Osteoblast (primary cell): Measurements from ENCODE around the gene VPS35L. TPM values are rescaled to one million over a fixed set of nuclear protein-coding genes. Genes with fewer than 3 reads are reported as not detected.

Experiments used
- DNase-seq: peaks from one replicate; pipeline ENCODE4 v3.0.0; 2011; ENCODE audit warnings: low spot score, mixed read lengths; ENCODE audit not compliant: insufficient read length; ENCODE audit errors: missing footprints
- H2AFZ ChIP-seq: 2 replicates; pipeline ENCODE4 v1.6.0; 2011; ENCODE audit warnings: mild to moderate bottlenecking, low read length
- H3K27ac ChIP-seq: 2 replicates; pipeline ENCODE4 v1.5.1; 2011; ENCODE audit warnings: mild to moderate bottlenecking, low read depth, low read length, moderate library complexity
- H3K27me3 ChIP-seq: 2 replicates; pipeline ENCODE4 v1.6.0; 2012; ENCODE audit warnings: mild to moderate bottlenecking, control low read depth, inconsistent platforms, low read length, moderate library complexity; ENCODE audit not compliant: insufficient read depth
- H3K36me3 ChIP-seq: 2 replicates; pipeline ENCODE4 v1.5.1; 2011; ENCODE audit warnings: mild to moderate bottlenecking, low read length, control low read depth, moderate library complexity; ENCODE audit not compliant: insufficient read depth
- H3K4me1 ChIP-seq: 2 replicates; pipeline ENCODE4 v1.5.1; 2011; ENCODE audit warnings: mild to moderate bottlenecking, low read length, control low read depth, moderate library complexity; ENCODE audit not compliant: insufficient read depth
- H3K4me2 ChIP-seq: 2 replicates; pipeline ENCODE4 v1.6.0; 2011; ENCODE audit warnings: mild to moderate bottlenecking, low read length; ENCODE audit not compliant: insufficient read depth
- H3K4me3 ChIP-seq: fragments of 200-600 bp; sonication (generic); 3 replicates; pipeline ENCODE4 v1.5.1; 2012; ENCODE audit warnings: mild to moderate bottlenecking, low read length, inconsistent platforms; ENCODE audit not compliant: insufficient read depth
- H3K79me2 ChIP-seq: 2 replicates; pipeline ENCODE4 v1.6.0; 2012; ENCODE audit warnings: mild to moderate bottlenecking, low read length, control low read depth, inconsistent platforms; ENCODE audit not compliant: insufficient read depth
- H3K9me3 ChIP-seq: 2 replicates; pipeline ENCODE4 v1.5.1; 2011; ENCODE audit warnings: low read depth, low read length, control low read depth
- H4K20me1 ChIP-seq: 2 replicates; pipeline ENCODE4 v1.6.0; 2012; ENCODE audit warnings: mild to moderate bottlenecking, low read length, control low read depth; ENCODE audit not compliant: insufficient read depth
- CTCF ChIP-seq: IDR thresholded peaks from 2 replicates; pipeline ENCODE4 v1.5.1; 2011; ENCODE audit warnings: mild to moderate bottlenecking, low read depth, low read length, moderate library complexity; ENCODE audit errors: extremely low read depth
- total RNA-seq: library from RNA; depleted of rRNA; stranded (reverse); fragments of >200 nt; gene quantifications from 2 replicates; pipeline ENCODE4 v1.2.3, GENCODE V29; 2012

VPS35L gene
- total RNA-seq, 1 donor, result 64.8 TPM

- Histone ChIP-seq H4K20me1 (no peaks in the 10 kb centered on the region), H3K4me1 (no peaks in the 10 kb centered on the region), H3K36me3 (peaks cover 33% of the 10 kb centered on the region), H3K9me3 (no peaks in the 10 kb centered on the region), H2AFZ (no peak overlapping the region), H3K27me3 (no peaks in the 10 kb centered on the region), H3K27ac (no peak overlapping the region), H3K79me2 (no peaks in the 10 kb centered on the region), H3K4me3 (no peak overlapping the region), H3K4me2 (no peak overlapping the region)
- no peak for TF ChIP-seq CTCF
- DNase-seq, result no peak
Observed at GRCh38 chr16:19689342-19689741, 133.8 kb downstream of the VPS35L start.

GRCh38 chr16:19690196-19690595 lies 134.7 kb downstream of the VPS35L start:
- H3K27ac ChIP-seq, result no peak overlapping the region

GRCh38 chr16:19691161-19691711 lies 135.7 kb downstream of the VPS35L start:
- no peaks in the 10 kb centered on the region for H4K20me1 ChIP-seq
- TF ChIP-seq CTCF, result no peak
- H3K36me3 ChIP-seq, result peaks cover 19% of the 10 kb centered on the region
- H3K4me2 ChIP-seq, result no peak overlapping the region
- no peaks in the 10 kb centered on the region for H3K79me2 ChIP-seq
- H3K9me3 ChIP-seq, result no peaks in the 10 kb centered on the region
- DNase-seq, result no peak
- H3K4me1 ChIP-seq, result peaks cover 3% of the 10 kb centered on the region
- no peak overlapping the region for H3K4me3 ChIP-seq
- no peak overlapping the region for H2AFZ ChIP-seq
- H3K27me3 ChIP-seq, result no peaks in the 10 kb centered on the region
- H3K27ac ChIP-seq, result no peak overlapping the region

More at GRCh38 chr16:19690196-19690595, 134.7 kb downstream of the VPS35L start:
- no peak overlapping the region for H2AFZ ChIP-seq
- peaks cover 29% of the 10 kb centered on the region for H3K36me3 ChIP-seq
- no peaks in the 10 kb centered on the region for H4K20me1 ChIP-seq
- H3K79me2 ChIP-seq, result no peaks in the 10 kb centered on the region
- H3K4me1 ChIP-seq, result no peaks in the 10 kb centered on the region
- H3K27me3 ChIP-seq, result no peaks in the 10 kb centered on the region
- no peak for DNase-seq
- no peak overlapping the region for H3K4me2 ChIP-seq
- TF ChIP-seq CTCF, result no peak
- H3K9me3 ChIP-seq, result no peaks in the 10 kb centered on the region
- H3K4me3 ChIP-seq, result no peak overlapping the region

- no peak overlapping the region for H2AFZ ChIP-seq
- DNase-seq, result peak; percentile 83
- H3K79me2 ChIP-seq, result peaks cover 2% of the 10 kb centered on the region
- peaks cover 17% of the 10 kb centered on the region for H3K4me1 ChIP-seq
- no peaks in the 10 kb centered on the region for H3K27me3 ChIP-seq
- H3K27ac ChIP-seq, result no peak overlapping the region
- H3K36me3 ChIP-seq, result peaks cover 17% of the 10 kb centered on the region
- H3K9me3 ChIP-seq, result no peaks in the 10 kb centered on the region
- H4K20me1 ChIP-seq, result peaks cover 5% of the 10 kb centered on the region
- TF ChIP-seq CTCF, result no peak
- H3K4me3 ChIP-seq, result no peak overlapping the region
- no peak overlapping the region for H3K4me2 ChIP-seq
Observed at GRCh38 chr16:19694989-19695388, 139.5 kb downstream of the VPS35L start.
